GM19035 (cell line): ENCODE measurements around the gene FNIP1.
"Not testable (repeated sequence)": the region's sequence is repeated elsewhere in the genome, so short reads cannot be mapped to it uniquely, and the experiment has no call there.

Experiments
- ATAC-seq: cut with Tn5 transposase; IDR thresholded peaks from one replicate; pipeline ENCODE4 v1.9.1; 2021; ENCODE audit not compliant: unreplicated experiment

FNIP1 gene

DNA sequence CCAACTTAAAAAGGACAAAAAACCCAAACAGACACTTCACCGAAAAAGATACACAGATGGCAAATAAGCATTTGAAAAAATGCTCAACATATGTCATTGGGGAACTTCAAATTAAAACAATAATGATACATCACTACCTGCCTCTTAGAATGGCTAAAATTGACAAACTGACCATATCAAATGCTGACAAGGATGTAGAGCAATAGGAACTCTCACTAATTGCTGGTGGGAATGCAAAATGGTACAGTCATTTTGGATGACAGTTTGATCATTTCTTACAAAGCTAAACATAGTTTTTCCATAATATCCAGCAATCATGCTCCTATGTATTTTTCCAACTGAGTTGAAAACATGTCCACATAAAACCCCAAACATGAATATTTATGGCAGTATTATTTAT, 102.9 kb downstream of the FNIP1 start:
- no peak for ATAC-seq

DNA sequence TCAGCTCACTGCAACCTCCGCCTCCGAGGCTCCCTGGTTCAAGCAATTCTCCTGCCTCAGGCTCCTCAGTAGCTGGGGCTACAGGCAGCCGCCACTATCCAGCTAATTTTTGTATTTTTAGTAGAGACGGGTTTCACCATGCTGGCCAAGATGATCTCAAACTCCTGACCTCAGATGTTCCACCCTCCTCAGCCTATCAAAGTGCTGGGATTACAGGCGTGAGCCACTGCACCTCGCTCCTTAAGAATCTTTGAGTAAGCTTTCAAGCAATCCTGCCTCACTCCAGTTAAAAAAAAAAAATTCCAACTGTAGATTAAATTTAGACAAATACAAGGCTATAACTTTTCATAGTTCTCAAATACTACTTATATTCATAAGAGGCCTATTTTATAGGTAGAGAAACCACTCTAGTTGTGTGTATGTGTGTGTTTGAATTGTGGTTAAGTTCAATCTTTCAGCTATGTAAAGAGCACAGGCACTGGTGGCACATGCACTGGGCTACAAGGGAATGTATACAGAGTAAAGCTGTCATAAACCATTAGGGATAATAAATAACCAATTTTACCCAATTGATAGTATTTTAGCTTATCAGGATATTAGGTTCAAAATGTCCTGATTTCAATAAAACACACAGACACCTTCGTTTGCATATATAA, 111.2 kb downstream of the FNIP1 start:
- ATAC-seq = no peak

DNA sequence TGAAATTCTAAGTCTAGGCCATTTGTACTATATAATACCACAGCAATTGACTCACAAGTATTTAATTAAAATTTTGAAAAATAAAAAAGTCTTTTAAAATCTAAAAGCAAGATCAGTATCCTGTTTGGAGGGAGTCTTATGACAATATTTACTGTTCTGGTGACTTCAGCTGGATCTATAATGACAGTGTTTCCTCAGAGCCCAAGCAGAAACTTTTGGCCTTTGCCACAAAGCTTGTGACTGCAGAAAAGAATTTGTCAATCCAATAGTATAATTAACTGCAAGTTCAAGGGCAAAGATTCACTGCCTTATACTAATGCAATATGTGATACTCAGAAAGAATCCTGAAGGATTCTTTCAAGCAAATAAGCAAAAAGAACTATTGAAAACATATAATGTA, 112.2 kb downstream of the FNIP1 start:
- no peak for ATAC-seq

DNA sequence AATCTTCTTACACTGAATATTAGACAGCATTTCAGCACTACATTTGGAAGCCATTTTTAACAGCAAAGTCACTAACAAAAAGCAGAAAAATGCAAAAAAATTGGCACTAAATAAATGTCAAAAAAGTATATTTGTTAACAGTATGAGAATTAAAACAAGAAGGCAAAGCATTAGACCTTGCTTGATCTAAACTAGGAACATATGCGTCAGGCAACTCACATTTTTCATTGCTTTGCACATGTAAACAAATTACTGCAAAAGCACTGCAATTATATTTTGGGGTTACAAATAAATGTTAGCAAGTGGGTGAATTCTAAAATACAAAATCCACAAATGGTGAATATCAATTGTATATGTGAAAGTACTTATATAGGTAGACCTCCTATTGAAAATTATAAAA, 112.8 kb downstream of the FNIP1 start:
- no peak for ATAC-seq

DNA sequence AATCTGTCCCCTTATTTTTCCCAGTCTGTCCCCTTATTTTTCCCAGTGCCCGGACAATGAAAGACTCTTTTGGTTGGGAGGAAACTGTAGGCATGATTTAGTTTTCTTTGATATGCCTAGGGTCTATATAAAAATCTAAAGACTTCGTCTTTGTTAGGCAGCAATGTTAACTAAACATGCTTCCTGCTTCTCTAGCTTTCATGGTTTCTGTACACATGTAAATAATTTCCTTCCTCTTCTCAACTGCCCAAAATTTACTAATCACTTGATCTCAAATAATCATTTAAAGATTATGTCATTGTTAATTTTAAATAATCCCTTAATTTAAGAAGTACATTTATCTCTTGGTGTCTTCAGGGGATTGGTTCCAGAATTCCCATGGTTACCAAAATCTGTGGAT, 114.0 kb downstream of the FNIP1 start:
- ATAC-seq = no peak

DNA sequence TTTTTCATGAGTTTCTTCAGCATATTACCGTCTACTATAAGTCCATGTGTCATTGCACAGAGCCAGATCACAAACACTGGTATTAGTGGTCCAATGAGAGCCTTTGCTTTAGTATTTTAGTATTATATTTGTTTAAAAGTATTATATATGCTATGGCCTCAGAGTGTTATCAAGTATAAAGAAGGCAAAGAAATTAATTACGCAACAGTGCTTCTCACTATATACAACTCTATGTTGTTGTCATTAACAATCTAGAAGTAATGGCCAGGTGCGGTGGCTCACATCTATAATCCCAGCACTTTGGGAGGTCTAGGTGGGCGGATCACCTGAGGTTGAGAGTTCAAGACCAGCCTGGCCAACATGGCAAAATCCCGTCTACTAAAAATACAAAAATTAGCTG, 114.6 kb downstream of the FNIP1 start:
- ATAC-seq = no peak

DNA sequence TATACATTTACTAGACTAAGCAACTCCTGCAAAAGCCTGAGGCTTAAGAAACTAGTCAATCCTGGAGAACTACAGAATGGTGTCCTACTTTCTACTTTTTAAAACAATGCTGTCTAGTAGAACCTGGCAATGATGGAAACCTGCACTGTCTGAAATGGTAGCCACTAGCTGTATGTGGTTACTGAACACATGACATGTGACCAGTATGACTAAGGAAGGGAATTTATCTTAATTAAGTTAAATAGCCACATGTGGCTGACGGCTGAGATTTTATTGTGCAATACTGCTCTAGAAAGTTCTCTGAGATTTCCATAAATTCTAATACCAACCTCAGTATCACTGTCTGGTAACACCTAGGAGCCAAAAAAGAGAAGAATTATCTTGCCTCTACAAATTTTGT, 116.9 kb downstream of the FNIP1 start:
- no peak for ATAC-seq

DNA sequence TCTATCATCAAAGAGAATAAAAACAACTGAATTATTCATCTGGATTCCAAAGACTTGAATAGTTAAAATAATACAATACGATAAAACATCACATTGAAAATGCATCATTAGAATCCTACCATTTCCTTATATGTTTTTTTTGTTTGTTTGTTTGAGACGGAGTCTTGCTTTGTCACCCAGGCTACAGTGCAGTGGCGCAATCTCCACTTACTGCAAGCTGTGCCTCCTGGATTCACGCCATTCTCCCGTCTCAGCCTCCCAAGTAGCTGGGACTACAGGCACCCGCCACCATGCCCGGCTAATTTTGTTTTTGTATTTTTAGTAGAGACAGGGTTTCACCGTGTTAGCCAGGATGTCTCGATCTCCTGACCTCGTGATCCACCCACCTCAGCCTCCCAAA, 118.5 kb downstream of the FNIP1 start:
- not testable (repeated sequence) for ATAC-seq

DNA sequence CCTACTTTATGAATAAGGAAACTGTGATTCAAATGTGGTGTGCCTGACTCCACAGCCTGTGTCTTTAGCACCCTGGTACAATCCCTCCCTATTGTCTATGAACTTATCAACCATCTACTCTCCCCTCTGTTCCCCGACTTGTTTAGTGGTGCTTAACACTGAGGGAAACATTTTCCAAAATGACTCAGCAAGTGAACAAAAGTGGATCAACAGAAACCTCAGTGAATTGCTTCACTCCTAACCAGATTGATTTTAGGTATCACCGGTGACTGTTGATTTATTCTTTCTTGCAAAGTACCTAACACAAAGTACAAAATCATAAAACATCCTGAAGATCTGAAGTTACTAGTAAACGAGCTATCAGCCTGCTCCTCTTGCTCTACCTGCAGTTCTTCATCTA, 119.7 kb downstream of the FNIP1 start:
- ATAC-seq = no peak

DNA sequence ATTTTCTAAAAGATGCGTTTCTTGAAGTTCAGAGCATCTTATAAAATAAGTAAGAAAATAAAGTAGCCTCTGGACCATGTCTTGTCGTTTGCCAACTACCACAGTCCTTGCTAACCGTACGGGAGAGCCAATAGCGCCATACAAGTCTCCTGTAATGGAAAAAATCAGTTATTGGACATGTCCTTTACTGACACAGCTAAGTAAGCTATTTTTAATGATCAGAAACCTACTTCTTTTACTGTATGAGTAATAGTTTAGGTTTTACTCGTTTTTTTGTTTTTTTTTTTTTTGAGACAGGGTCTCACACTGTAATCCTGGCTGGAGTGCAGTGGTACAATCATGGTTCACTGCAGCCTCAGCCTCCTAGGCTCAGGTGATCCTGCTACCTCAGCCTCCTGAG, 124.0 kb downstream of the FNIP1 start:
- ATAC-seq = peak; percentile 25

DNA sequence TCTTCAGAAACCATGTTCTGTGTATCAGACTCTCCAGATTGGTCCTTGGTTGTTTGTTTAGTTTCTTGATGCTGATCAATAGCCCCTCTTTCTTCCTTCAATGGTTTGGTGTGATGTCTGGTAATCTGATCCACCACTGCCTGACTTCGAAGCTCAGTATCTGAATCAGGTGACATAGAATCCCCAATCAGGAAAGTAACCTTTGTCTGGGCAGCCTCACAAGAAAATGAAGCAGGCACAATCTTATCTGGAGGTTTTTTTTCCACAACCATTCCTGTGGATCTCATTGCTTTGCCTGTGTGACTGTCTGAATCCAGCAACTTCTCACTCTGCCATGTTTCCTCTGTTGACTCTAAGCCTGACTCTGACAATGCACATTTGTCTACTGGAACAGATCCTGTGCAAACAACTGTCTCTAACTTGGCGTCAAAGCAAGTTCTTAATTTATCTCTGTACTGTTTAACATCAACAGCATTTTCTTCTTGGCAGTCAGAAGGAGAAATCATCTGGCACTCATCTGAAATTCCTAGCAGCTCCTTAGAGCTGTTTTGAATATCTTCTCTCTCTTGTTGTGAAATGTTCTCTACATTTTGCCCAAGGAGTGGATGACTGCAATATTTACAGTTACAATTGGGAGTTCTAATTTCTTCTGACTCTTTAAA, 124.7 kb downstream of the FNIP1 start:
- ATAC-seq = no peak

DNA sequence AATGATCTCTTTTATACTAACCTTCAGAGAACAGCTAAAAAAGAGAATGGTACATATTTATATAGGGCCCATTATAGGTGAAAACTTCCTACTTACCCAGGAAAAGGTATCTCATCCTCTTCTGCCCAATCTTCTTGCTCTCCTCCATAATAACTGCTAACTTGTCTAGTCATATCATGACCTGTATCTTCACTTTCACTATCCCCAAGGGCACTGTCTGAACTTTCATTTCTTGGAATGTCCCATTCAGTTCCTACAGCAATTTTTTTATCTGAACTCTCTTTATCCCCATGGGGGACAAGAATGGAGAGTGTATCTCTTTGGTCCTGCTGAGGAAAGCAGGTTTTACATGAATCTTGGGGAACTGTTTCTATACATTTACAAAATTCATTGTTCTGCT, 125.4 kb downstream of the FNIP1 start:
- ATAC-seq = no peak

DNA sequence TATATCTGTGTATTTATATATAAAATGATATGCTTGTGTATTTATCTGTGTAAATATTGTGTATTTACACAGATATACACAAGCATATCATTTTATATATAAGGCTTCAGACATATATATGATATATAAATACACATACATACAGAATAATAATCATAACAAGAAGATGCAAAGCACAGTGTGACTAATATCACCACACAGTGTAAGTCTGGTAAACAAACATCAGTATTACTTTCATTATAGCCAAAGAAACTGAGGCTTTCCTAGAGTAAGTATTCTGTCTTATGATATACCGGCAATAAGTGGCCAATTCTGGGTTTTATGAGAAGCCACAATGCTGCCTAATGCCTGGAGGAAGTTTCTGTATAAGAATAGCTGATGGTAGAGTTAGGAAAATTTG, 131.9 kb downstream of the FNIP1 start:
- ATAC-seq = peak; percentile 58

DNA sequence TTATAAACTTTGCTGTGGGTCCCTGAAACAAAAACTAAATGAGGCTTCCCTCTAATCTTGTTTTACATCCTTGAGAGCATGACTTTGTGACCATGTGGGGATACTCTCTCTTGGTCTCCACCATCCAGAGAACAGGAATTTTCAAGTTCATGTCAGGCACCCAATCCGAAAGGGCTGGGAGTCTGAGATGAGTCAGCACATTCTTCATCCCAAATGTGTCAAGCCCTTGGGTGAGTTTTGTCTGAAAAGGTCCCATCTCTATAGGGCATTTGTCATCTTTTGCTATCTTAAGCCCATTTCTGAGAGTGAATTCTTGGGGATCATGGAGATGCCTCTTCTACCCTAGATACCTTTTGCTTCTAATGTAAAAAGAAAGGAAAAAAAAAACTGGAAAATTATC, 134.9 kb downstream of the FNIP1 start:
- no peak for ATAC-seq

DNA sequence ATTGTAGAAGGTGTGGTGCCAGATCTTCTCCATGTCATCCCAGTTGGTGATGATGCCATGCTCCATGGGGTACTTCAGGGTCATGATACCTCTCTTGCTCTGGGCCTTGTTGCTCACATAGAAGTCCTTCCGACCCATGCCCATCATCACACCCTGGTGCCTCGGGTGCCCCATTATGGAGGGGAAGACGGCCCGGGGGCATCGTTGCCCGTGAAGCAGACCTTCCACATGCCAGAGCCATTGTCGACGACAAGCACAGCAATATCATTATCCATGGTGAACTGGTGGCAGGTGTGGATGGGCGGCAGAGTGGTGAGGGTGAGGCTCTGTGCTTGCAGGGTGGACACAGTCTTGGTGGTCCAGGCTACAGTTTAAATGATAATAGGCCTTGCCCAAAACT, 137.0 kb downstream of the FNIP1 start:
- no peak for ATAC-seq

DNA sequence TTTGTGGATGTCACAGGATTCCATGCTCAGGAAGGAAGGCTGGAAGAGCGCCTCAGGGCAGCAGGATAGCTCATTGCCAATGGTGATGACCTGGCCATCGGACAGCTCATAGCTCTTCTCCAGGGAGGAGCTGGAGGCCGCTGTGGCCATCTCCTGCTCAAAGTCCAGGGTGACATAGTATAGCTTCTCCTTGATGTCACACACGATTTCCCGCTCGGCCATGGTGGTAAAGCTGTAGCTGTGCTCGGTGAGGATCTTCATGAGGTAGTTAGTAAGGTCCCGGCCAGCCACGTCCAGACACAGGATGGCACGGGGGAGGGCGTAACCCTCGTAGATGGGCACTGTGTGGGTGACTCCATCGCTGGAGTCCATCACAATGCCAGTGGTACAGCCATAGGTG, 137.5 kb downstream of the FNIP1 start:
- ATAC-seq = no peak

DNA sequence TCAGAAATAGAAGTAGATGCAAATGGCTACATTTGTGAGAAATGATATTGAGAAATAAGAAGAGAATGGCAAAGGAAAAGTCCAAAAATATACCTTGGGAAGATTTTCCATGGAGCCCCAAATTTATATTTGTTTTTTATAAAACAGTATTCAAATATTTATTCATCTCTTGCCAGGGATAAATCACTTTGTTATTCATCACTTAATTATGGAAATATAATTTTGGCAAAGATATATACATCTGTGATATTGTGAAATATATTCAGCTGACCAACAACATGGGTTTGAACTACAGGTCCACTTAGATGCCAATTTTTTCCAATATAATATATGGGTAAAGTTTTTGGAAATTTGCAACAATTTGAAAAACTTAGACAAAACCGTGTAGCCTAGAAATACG, 142.0 kb downstream of the FNIP1 start:
- no peak for ATAC-seq

DNA sequence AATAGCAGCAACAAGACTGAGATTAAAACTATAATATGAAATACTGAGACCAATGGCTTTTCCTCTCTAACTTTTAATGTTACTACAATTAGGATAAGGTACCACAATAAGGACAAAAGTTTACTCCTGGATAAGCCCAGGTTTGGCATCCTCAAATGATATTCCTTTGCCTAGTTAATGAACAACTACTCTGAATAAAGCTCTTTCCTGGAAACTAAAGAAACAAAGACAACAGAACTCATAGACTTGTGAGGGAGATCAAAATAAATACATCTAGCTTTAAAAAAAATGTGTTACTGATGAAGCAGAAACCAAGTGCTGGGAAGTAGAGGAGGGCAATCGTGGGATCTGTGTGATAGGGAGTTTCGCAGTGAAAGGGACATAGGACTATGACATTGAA, 142.5 kb downstream of the FNIP1 start:
- ATAC-seq = no peak

DNA sequence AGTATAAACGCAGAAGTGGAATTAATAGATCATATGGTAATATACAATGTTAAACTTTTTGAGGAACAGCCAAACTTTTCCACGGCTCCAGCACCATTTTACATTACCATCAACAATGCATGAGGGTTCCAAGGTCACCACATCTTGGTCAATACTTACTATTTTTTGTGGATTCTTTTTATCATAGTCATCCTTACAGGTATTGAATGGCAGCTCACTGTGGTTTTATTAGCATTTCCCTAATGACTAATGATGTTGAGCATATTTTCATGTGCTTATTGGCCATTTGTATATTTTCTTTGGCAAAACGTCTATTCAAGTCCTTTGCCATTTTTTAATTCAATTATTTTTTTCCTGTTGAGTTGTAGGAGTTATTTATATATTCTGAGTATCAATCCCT, 147.7 kb downstream of the FNIP1 start:
- ATAC-seq = no peak

DNA sequence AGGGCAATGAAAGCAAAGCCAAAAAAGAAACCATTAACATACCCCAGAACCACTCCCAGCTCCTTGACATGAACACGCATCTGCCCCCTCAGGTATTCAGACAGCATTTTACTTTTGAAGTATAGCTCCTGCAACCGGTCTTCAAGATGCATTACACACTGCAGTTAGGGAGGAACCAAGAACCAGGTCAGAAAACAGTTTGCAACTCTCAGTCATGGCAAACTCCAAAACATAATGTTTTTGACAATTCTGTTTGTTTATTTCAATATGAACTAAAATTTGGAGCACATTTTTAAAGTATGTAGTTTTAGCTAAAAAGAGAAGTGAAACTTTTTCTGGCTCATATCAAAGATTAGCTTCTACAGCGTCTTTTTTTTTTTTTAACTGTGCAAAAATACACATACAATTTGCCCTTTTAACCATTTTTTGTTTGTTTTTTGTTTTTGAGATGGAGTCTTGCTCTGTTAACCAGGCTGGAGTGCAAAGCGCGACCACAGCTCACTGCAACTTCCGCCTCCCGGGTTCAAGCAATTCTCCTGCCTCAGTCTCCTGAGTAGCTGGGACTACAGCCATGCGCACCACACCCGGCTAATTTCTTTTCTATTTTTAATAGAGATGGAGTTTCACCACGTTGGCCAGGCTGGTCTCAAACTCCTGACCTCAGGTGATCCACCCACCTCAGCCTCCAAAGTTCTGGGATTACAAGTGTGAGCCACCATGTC, 149.6 kb downstream of the FNIP1 start:
- ATAC-seq = peak; percentile 73

DNA sequence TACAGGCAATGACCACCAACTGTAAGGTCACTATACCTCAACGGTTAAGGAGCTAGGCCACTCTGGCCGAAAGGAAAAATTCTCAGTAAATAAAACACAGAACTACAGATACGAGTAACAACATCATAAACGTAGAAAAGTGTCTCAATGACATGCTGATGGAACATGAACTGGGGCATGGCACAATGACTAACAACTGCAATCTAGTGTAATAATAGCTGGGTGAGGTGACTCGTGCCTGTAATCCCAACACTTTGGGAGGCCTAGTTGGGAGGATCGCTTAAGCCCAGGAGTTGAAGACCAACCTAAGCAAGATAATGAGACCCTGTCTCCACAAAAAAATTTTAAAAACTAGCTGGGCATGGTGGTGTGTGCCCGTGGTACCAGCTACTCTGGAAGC, 152.0 kb downstream of the FNIP1 start:
- no peak for ATAC-seq

DNA sequence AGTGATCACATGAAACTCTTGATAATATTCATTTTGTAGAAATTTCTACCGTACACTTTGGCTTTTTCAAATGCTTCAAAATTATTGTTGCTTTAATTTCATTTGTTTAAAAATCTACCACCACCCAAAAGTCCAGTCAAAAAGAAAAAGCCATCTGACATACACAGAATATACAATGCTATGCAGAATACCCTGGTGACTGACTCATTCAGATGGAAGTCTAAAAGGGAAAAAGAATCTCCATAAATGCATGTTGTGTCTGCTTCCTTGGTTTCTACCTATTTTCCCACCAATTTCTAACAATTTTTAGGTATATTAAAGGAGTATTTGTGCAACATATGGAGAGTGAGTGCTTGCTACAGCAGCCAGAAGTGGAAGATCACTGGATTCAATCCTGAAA, 152.4 kb downstream of the FNIP1 start:
- no peak for ATAC-seq
